RWPE2 (cell line): ENCODE results near the gene KCNC1.

Source experiments
- ATAC-seq: fragments of 200-7000 bp; cut with Tn5 transposase; 3 replicates; pipeline ENCODE4 v1.9.1; 2021; ENCODE audit warnings: low read depth
- DNase-seq: peaks from one replicate; pipeline ENCODE4 v3.0.0-alpha.2; 2020; ENCODE audit warnings: low spot score
- H3K27ac ChIP-seq: fragments of 450-650 bp; 2 replicates; pipeline ENCODE4 v1.5.1; 2017; ENCODE audit warnings: mild to moderate bottlenecking; ENCODE audit not compliant: poor library complexity, severe bottlenecking
- H3K27me3 ChIP-seq: fragments of 250-450 bp; sonication (Bioruptor Pico); 2 replicates; pipeline ENCODE4 v1.5.1; 2021; ENCODE audit warnings: mild to moderate bottlenecking, moderate library complexity; ENCODE audit not compliant: insufficient read depth, poor library complexity, severe bottlenecking
- H3K36me3 ChIP-seq: fragments of 250-450 bp; sonication (Bioruptor Pico); 2 replicates; pipeline ENCODE4 v1.5.1; 2020; ENCODE audit warnings: low read depth, mild to moderate bottlenecking, moderate library complexity
- H3K4me1 ChIP-seq: fragments of 250-450 bp; sonication (Bioruptor Pico); 2 replicates; pipeline ENCODE4 v1.5.1; 2021; ENCODE audit warnings: mild to moderate bottlenecking, moderate library complexity; ENCODE audit not compliant: insufficient read depth, poor library complexity, severe bottlenecking
- H3K4me3 ChIP-seq: fragments of 250-450 bp; sonication (Bioruptor Pico); 2 replicates; pipeline ENCODE4 v1.5.1; 2021; ENCODE audit warnings: mild to moderate bottlenecking, moderate library complexity; ENCODE audit not compliant: severe bottlenecking
- H3K9me3 ChIP-seq: fragments of 250-450 bp; sonication (Bioruptor Pico); 2 replicates; pipeline ENCODE4 v1.5.1; 2021; ENCODE audit warnings: mild to moderate bottlenecking, moderate library complexity; ENCODE audit not compliant: severe bottlenecking
- CTCF ChIP-seq: fragments of 450-650 bp; IDR thresholded peaks from one replicate; pipeline ENCODE4 v1.5.1; 2017; ENCODE audit warnings: mild to moderate bottlenecking, moderate library complexity; ENCODE audit not compliant: poor library complexity, severe bottlenecking

Gene KCNC1

GRCh38 chr11:17714356-17714854 lies 20.2 kb upstream of the KCNC1 start:
- no peaks in the 10 kb centered on the region for H3K36me3 ChIP-seq

GRCh38 chr11:17714870-17715269 lies 19.7 kb upstream of the KCNC1 start:
- no peak for TF ChIP-seq CTCF
- H3K27ac ChIP-seq, result no peak overlapping the region
- DNase-seq (no peak), ATAC-seq (no peak)
- H3K9me3 ChIP-seq, result no peaks in the 10 kb centered on the region
- no peaks in the 10 kb centered on the region for H3K36me3 ChIP-seq
- H3K4me3 ChIP-seq, result no peak overlapping the region
- H3K27me3 ChIP-seq, result peaks cover 80% of the 10 kb centered on the region
- no peaks in the 10 kb centered on the region for H3K4me1 ChIP-seq

More at GRCh38 chr11:17714356-17714854, 20.2 kb upstream of the KCNC1 start:
- Histone ChIP-seq H3K27me3 (peaks cover 76% of the 10 kb centered on the region), H3K9me3 (no peaks in the 10 kb centered on the region), H3K4me1 (no peaks in the 10 kb centered on the region), H3K27ac (no peak overlapping the region), H3K4me3 (no peak overlapping the region)
- ATAC-seq (no peak), DNase-seq (no peak)
- TF ChIP-seq CTCF, result no peak

- H3K36me3 ChIP-seq, result no peaks in the 10 kb centered on the region
- H3K27me3 ChIP-seq, result peaks cover 99% of the 10 kb centered on the region
- DNase-seq, result no peak
- H3K4me3 ChIP-seq, result no peak overlapping the region
- ATAC-seq, result no peak
- no peaks in the 10 kb centered on the region for H3K4me1 ChIP-seq
- H3K9me3 ChIP-seq, result no peaks in the 10 kb centered on the region
- TF ChIP-seq CTCF, result no peak
- H3K27ac ChIP-seq, result no peak overlapping the region
Measured at GRCh38 chr11:17716807-17717206, 17.8 kb upstream of the KCNC1 start.

- TF ChIP-seq CTCF, result no peak
- no peak for ATAC-seq
Measured at GRCh38 chr11:17718015-17718414, 16.6 kb upstream of the KCNC1 start.

GRCh38 chr11:17718510-17718962 lies 16.0 kb upstream of the KCNC1 start:
- no peak for TF ChIP-seq CTCF
- Histone ChIP-seq H3K27me3 (peaks cover 99% of the 10 kb centered on the region), H3K36me3 (no peaks in the 10 kb centered on the region), H3K4me3 (no peak overlapping the region), H3K4me1 (no peaks in the 10 kb centered on the region), H3K9me3 (no peaks in the 10 kb centered on the region), H3K27ac (no peak overlapping the region)
- ATAC-seq, result no peak
- DNase-seq, result no peak

More at GRCh38 chr11:17718015-17718414, 16.6 kb upstream of the KCNC1 start:
- no peak for DNase-seq
- Histone ChIP-seq H3K9me3 (no peaks in the 10 kb centered on the region), H3K4me3 (no peak overlapping the region), H3K36me3 (no peaks in the 10 kb centered on the region), H3K27ac (no peak overlapping the region), H3K27me3 (peaks cover 99% of the 10 kb centered on the region), H3K4me1 (no peaks in the 10 kb centered on the region)
